Measurements from ENCODE around the gene TBC1D3B. TPM values are rescaled to one million over a fixed set of nuclear protein-coding genes. Genes with fewer than 3 reads are reported as not detected.
"Not testable (repeated sequence)": the region's sequence is repeated elsewhere in the genome, so short reads cannot be mapped to it uniquely, and the experiment has no call there.

TBC1D3B gene
- total RNA-seq, result 4.6 to 8.4 TPM (median 6.2 TPM) in 3 replicates
- long read RNA-seq, result 0 reads

DNA sequence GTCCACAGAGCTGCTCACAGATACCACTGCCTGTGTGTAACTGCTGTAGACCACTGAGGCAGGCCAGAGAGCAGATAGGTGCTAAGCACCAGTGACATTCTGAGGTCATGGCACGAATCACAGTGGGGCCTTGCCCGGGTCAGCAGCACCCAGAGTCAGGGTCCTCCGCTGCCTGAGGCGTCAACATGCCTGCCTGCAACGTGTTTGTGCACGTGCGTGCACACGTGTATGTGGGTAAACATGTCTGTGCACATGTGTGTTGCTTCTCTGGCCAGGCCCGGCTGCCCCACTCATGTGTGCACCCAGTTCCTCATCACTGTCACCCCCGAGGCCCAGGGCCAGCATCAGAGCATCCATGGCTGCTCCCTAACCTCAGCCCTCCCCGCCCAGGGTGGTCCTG, at the start of gene TBC1D3B:
Gene TBC1D3B (minus strand): TSS at position 101 of the 400 bp plus-strand sequence. CDS start 1,586 bp downstream, outside the sequence.
- not testable (repeated sequence) for H3K9me3 Mint-ChIP-seq (ENCODE audit: low read depth); H3K36me3 Mint-ChIP-seq (ENCODE audit: low read depth); H3K4me1 Mint-ChIP-seq (ENCODE audit: low read depth); DNase-seq (ENCODE audit: low spot score); H3K27ac Mint-ChIP-seq (ENCODE audit: unreplicated experiment); H3K4me3 Mint-ChIP-seq (ENCODE audit: unreplicated experiment)
- H3K27me3 Mint-ChIP-seq (ENCODE audit: low read depth), result peaks cover 10% of the 10 kb centered on the region

DNA sequence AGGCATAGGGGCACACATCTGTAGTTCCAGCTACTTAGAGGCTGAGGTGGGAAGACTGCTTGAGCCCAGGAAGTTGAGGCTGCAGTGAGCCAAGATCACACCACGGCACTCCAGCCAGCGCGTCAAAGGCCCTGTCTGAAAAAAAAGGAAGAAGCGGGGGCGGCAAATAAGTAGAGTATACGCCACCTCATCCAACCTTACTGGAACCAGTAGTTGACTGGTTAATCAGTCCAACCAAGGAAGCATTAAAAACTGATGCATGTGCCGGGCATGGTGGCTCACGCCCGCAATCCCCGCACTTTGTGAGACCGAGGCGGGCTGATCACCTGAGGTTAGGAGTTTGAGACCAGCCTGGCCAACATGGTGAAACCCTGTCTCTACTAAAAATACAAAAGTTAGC, 46.5 kb upstream of the TBC1D3B start:
- not testable (repeated sequence) for H3K36me3 Mint-ChIP-seq (ENCODE audit: low read depth); H3K4me3 Mint-ChIP-seq (ENCODE audit: unreplicated experiment); DNase-seq (ENCODE audit: low spot score); H3K27me3 Mint-ChIP-seq (ENCODE audit: low read depth); H3K4me1 Mint-ChIP-seq (ENCODE audit: low read depth); H3K27ac Mint-ChIP-seq (ENCODE audit: unreplicated experiment)
- peaks cover 12% of the 10 kb centered on the region for H3K9me3 Mint-ChIP-seq (ENCODE audit: low read depth)

DNA sequence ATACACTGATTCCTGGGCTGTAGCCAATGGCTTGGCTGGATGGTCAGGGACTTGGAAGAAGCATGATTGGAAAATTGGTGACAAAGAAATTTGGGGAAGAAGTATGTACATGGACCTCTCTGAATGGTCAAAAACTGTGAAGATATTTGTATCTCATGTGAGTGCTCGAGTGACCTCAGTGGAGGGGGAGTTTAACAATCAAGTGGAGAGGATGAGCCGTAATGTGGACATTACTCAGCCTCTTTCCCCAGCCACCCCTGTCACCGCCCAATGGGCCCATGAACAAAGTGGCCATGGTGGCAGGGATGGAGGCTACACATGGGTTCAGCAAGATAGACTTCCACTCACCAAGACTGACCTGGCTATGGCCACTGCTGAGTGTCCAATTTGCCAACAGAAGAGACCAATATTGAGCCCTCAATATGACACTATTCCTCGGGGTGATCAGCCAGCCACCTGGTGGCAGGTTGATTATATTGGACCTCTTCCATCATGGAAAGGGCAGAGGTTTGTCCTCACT, 45.2 kb upstream of the TBC1D3B start:
- not testable (repeated sequence) for H3K27ac Mint-ChIP-seq (ENCODE audit: unreplicated experiment); H3K27me3 Mint-ChIP-seq (ENCODE audit: low read depth); DNase-seq (ENCODE audit: low spot score); H3K4me3 Mint-ChIP-seq (ENCODE audit: unreplicated experiment); H3K4me1 Mint-ChIP-seq (ENCODE audit: low read depth); H3K36me3 Mint-ChIP-seq (ENCODE audit: low read depth)
- peaks cover 15% of the 10 kb centered on the region for H3K9me3 Mint-ChIP-seq (ENCODE audit: low read depth)

DNA sequence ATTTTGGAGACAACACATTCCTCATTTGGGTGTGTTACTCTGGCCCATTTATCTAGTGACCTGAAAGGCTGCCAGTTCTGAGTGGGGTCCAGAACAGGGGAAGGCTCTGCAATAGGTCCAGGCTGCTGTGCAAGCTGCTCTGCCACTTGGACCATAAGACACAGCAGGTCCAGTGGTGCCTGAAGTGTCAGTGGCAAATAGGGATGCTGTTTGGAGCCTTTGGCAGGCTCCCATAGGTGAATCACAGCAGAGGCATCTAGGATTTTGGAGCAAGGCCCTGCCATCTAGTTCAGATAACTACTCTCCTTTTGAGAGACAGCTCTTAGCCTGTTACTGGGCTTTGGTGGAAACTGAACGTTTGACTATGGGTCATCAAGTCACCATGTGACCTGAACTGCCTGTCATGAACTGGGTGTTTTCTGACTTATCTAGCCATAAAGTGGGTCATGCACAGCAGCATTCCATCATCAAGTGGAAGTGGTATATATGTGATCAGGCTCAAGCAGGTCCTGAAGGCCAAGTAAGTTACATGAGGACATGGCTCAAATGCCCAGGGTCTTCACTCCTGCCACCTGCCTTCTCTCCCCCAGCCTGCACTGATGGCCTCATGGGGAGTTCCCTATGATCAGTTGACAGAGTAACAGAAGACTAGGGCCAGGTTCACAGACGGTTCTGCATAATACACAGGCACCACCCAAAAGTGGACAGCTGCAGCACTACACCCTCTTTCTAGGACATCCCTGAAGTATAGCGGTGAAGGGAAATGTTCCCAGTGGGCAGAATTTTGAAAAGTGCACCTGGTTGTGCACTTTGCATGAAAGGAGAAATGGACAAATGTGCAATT, 44.5 kb upstream of the TBC1D3B start:
- not testable (repeated sequence) for H3K27ac Mint-ChIP-seq (ENCODE audit: unreplicated experiment); H3K27me3 Mint-ChIP-seq (ENCODE audit: low read depth); H3K4me1 Mint-ChIP-seq (ENCODE audit: low read depth); H3K36me3 Mint-ChIP-seq (ENCODE audit: low read depth); H3K4me3 Mint-ChIP-seq (ENCODE audit: unreplicated experiment); DNase-seq (ENCODE audit: low spot score)
- H3K9me3 Mint-ChIP-seq (ENCODE audit: low read depth), result peaks cover 15% of the 10 kb centered on the region

DNA sequence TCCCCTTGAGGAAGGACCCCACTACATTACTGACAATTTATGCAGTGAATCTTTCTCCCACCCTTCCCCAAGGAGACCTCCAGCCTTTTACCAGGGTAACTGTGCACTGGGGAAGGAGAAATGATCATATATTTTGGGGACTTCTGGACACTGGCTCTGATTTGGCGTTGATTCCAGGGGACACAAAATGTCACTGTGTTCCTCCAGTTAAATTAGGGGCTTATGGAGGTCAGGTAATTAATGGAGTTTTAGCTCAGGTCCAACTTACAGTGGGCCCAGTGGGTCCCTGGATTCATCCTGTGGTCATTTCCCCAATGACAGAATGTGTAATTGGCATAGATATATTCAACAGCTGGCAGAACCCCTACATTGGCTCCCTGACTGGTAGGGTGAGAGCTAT, 43.1 kb upstream of the TBC1D3B start:
- H3K27me3 Mint-ChIP-seq (ENCODE audit: low read depth), result peaks cover 16% of the 10 kb centered on the region
- peaks cover 15% of the 10 kb centered on the region for H3K9me3 Mint-ChIP-seq (ENCODE audit: low read depth)
- DNase-seq (ENCODE audit: low spot score); H3K36me3 Mint-ChIP-seq (ENCODE audit: low read depth); H3K4me1 Mint-ChIP-seq (ENCODE audit: low read depth); H3K4me3 Mint-ChIP-seq (ENCODE audit: unreplicated experiment); H3K27ac Mint-ChIP-seq (ENCODE audit: unreplicated experiment): not testable (repeated sequence)

DNA sequence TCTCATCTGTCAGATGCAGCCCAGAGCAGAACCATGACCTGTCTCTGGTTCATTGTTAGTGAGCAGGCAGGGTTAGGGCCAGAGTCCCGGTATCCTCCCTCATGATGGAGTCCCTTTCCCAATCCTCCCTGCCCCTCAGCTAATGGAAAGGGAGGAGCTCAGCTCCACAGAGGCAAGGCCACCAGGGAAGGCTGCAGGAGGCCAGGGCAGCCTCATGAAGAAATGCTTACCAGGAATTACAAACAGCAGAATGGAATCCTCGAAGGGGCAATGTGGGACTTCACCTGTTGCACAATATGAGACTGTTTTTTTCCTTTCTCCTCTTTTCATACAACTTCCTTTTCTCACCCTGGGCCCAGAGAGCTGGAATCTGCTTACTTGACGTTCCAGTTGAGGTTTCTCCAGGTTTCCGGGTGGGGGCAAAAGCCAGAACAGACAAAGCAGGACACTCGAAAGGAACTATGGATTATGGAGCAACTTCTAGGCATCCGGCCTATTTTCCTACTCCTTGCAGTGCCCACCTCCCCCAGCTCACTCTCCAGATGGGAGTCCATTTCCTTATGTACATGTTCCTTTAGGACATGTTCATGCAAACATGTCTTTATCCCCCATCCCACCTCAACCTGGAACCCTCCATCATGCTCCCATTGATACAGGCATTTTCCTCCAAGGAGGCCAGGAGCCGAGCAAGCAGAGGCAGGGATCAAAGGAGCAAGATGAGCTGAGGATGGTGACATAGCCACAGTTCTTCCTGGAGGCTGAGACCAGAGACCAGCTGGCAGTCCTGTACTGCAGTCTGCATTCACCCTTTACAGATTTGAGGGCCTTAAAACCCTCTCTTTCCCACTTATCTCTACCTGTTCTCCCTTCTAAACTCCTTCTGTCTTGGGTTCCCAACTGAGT, 39.2 kb upstream of the TBC1D3B start:
- Mint-ChIP-seq H3K9me3 (ENCODE audit: low read depth) (peaks cover 15% of the 10 kb centered on the region), H3K27me3 (ENCODE audit: low read depth) (peaks cover 32% of the 10 kb centered on the region)
- not testable (repeated sequence) for H3K36me3 Mint-ChIP-seq (ENCODE audit: low read depth); H3K4me3 Mint-ChIP-seq (ENCODE audit: unreplicated experiment); DNase-seq (ENCODE audit: low spot score); H3K4me1 Mint-ChIP-seq (ENCODE audit: low read depth); H3K27ac Mint-ChIP-seq (ENCODE audit: unreplicated experiment)

DNA sequence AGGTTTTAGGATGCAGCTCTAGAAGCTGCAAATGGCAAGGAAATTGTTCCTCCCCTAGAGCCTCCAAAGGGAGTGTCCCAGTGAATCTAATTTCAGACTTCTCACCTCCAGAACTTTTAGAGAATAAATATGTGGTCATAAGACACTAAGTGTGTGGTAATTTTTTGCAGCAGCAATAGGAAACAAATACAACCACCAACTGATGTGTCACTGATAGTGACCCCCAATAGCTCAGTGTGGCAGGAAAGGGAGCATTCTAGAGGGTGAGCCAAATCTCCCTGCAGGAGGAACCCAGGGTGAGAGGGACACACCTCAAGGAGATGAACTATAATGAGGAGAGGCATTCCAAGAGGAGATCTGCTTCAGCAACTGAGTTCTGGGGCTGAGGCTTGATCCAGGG, 38.5 kb upstream of the TBC1D3B start:
- Mint-ChIP-seq H3K27me3 (ENCODE audit: low read depth) (peaks cover 36% of the 10 kb centered on the region), H3K9me3 (ENCODE audit: low read depth) (peaks cover 15% of the 10 kb centered on the region), H3K4me3 (ENCODE audit: unreplicated experiment) (no peak overlapping the region), H3K27ac (ENCODE audit: unreplicated experiment) (no peak overlapping the region), H3K36me3 (ENCODE audit: low read depth) (no peaks in the 10 kb centered on the region), H3K4me1 (ENCODE audit: low read depth) (no peaks in the 10 kb centered on the region)
- TF ChIP-seq, protein P1, sequence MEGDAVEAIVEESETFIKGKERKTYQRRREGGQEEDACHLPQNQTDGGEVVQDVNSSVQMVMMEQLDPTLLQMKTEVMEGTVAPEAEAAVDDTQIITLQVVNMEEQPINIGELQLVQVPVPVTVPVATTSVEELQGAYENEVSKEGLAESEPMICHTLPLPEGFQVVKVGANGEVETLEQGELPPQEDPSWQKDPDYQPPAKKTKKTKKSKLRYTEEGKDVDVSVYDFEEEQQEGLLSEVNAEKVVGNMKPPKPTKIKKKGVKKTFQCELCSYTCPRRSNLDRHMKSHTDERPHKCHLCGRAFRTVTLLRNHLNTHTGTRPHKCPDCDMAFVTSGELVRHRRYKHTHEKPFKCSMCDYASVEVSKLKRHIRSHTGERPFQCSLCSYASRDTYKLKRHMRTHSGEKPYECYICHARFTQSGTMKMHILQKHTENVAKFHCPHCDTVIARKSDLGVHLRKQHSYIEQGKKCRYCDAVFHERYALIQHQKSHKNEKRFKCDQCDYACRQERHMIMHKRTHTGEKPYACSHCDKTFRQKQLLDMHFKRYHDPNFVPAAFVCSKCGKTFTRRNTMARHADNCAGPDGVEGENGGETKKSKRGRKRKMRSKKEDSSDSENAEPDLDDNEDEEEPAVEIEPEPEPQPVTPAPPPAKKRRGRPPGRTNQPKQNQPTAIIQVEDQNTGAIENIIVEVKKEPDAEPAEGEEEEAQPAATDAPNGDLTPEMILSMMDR (IDR thresholded peaks at IDR 0.05), result no peak
- DNase-seq (ENCODE audit: low spot score), result no peak

DNA sequence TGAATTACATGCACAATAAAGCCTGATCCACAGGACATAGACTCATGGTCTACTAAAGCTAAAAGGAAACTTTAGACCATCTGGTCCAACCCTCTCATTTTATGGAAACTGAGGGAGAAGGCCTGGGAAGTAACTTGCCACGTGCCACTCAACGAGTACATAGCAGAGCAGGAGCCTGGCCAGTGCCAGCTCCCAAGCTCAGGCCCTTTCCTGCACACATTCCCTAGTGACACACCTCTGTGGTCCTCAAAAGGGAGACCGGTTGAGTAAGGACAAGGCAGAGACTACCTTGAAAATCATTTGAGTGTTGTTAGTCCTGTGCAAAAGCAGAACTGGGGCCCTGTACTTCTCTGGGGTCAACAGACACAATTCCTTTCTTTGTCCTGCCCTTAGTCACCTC, 37.3 kb upstream of the TBC1D3B start:
- TF ChIP-seq, protein P1 (IDR thresholded peaks at IDR 0.05), result no peak
- Mint-ChIP-seq H3K4me1 (ENCODE audit: low read depth) (no peaks in the 10 kb centered on the region), H3K36me3 (ENCODE audit: low read depth) (no peaks in the 10 kb centered on the region), H3K4me3 (ENCODE audit: unreplicated experiment) (no peak overlapping the region), H3K27me3 (ENCODE audit: low read depth) (peaks cover 40% of the 10 kb centered on the region), H3K9me3 (ENCODE audit: low read depth) (peaks cover 9% of the 10 kb centered on the region), H3K27ac (ENCODE audit: unreplicated experiment) (no peak overlapping the region)
- no peak for DNase-seq (ENCODE audit: low spot score)
